ENCODE results near the gene MT1F.
A peak's percentile ranks its signal among the peaks of the same experiment; 100 is the strongest.

The MT1F gene

DNA sequence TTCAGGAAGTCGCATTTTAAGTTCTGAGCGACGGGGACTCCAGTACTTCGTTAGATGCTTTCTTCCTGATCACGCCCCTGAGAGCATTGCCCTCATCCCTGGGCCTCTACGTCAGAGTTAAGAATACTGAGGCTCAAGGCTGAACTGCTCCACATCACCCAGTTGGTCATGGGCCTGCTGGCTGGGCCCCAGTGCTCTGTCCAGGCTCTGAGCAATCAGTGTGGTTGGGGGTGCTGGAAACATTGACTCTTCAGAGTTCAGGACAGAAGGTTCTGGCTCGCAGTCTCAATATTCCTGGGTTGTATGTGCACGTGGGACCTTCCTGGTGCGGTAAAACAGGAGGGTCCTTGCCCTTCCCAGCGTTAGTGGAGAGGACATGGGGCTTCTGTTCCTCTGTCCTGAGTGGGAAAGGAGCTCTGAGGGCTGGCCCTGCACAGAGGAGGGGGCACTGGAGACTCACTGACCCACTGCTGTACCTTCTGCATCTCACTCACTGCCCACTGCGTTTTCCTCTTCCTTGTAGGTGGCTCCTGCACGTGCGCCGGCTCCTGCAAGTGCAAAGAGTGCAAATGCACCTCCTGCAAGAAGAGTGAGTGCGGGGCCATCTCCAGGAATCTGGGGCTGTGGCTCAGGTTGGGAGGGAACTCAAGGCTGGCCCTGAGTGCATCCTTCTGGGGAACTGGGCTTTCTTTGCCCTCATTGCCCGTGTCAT, 31.7 kb upstream of the MT1F start:
- DNase-seq (ENCODE audit: low read depth) = peak; percentile 84

DNA sequence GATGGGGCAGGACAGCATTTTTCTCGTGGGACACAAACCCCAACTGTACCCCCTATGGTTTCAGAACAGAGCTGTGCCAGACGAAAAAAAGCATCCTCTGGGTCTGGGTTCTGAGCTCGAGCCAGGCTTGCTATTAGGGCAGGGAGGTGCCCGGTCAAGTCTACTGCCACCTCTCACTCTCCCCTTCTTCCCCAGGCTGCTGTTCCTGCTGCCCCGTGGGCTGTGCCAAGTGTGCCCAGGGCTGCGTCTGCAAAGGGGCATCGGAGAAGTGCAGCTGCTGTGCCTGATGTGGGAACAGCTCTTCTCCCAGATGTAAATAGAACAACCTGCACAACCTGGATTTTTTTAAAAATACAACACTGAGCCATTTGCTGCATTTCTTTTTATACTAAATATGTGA, 31.1 kb upstream of the MT1F start:
- no peak for DNase-seq (ENCODE audit: low read depth)

DNA sequence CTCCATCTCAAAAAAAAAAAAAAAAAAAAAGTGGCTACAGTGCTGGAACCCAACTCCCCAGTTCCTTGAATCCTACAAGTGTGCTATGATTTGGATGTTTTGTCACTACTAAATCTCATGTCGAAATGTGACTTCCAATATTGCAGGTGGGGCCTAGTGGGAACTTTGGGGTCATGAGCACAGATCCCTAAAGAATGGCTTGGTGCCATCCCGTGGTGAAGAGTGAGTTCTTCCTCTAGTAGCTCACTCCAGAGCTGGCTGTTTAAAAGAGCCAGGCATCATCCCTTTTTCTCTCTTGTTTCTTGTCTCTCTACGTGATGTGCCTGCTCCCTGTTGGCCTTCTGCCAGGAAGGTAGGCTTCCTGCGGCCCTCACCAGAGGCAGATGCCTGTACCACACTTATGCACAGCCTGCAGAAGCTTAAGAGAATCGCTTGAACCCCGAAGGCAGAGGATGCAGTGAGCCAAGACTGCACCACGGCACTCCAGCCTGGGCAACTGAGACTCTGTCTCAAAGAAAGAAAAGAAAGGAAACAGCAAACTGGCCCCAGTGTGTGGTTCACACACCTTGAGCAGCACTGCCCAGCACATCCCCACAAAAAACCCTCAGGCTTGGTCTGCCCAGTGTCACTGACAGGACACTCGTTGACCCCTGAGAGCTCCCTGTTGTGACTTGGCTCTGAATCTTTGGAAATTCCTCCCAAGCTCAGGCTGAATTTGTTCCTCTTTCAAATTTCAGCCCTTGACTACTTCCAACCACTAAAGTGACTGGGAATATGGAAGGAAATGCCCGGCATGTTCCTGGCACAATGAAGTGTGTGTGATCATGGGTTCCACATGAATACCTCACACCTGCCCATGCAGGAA, 29.0 kb upstream of the MT1F start:
- no peak for DNase-seq (ENCODE audit: low read depth)

DNA sequence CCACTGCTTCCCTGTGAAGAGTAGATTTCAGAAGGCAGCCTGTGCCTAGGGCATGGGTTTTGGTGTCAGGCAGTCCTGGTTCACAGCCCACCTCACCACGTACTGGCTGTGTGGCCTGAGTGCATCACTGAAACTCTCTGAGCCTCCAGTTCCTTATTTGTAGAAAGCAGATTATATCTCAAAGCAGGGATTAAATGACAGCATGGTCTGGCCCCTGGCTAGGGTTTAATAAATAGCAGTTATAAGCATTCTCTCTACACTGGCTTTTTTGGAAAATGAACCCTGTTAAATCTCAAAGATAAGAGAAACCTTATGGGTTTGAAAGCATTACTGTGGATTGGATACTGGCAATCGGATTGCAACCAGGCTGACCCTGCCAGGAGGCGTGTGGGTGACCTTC, 28.2 kb upstream of the MT1F start:
- no peak for DNase-seq (ENCODE audit: low read depth)

DNA sequence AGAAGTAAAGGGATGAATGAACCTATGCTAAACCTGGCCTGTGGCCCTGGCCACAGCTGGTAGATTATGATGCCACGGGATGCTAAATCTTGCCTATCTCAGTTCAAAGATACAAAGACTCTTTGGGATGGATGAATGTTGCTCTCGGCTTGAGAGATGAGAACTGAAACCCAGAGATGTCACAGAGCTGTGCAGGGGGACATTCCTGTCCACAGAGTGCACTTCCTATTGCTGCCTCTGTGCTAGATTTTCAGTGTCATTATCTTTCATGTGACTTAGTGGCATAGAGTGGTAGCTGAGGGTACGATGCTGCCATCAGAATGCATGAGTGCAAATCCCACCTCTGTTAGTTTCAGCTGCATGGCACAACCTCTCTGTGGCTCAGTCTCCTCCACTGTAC, 27.6 kb upstream of the MT1F start:
- no peak for DNase-seq (ENCODE audit: low read depth)

DNA sequence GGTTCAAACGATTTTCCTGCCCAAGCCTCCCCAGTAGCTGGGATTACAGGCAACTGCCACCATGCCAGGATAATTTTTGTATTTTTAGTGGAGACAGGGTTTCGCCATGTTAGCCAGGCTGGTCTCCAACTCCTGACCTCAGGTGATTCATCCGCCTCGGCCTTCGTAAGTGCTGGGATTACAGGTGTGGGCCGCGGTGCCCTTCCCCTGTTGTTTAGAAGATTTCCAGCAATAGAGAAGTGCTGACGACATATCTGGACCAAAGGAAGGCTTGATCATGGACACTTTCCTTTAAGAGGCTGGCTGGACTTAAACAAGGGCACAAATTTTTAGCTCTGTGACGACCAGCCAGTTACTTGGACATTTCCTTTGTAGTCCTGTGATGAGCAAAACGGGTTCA, 26.6 kb upstream of the MT1F start:
- no peak for DNase-seq (ENCODE audit: low read depth)

DNA sequence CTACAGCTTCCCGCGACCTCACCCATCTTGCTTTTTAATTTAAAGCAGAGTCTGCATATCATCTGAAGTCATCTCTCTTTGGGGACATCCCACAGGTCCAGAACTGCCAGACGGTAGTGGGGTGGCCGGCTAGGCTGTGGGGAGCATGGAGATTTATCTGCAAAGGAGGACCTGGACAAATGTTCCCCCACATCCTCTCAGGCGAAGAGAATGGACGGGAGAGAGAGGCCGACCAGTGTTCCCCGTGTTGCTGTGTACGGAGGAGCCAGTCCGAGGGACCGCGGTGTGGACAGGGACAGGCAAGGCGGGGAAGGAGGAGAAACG, 26.0 kb upstream of the MT1F start:
- no peak for DNase-seq (ENCODE audit: low read depth)

DNA sequence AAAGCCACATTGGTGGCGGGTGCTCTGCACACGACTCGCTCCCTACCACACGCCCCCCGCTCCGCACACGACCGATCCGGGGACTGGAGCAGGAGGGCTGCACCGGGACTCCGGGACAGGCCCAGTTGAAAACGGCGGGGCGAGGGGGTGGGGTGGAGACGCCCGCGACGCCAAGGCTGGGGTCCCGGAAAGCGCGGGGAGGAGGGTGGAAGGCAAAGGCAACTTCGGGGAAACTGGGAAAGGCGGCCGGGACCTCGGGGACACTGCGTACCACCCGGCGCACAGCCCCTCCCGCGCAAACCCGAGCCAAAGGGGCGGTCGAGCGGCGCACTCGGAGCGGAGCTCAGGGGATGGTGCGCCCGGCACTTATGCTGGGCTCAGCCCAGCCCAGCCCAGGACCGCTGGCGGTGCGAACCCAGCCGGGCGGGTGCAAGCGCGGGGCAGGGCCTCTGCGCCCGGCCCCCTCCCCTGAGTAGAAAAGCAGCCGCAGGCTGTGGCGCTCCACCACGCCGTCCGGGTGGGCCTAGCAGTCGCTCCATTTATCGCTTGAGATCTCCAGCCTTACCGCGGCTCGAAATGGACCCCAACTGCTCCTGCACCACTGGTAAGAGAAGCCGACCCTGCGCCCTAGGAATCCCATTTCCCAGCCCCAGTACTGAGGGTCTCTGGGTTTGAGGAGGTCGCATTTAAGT, 25.5 kb upstream of the MT1F start, which contains the start of gene MT1M:
TSS of gene MT1M (plus strand) at position 504 of the 692 bp plus-strand sequence. CDS start at position 577, 73 bp downstream.
- DNase-seq (ENCODE audit: low read depth) = no peak

DNA sequence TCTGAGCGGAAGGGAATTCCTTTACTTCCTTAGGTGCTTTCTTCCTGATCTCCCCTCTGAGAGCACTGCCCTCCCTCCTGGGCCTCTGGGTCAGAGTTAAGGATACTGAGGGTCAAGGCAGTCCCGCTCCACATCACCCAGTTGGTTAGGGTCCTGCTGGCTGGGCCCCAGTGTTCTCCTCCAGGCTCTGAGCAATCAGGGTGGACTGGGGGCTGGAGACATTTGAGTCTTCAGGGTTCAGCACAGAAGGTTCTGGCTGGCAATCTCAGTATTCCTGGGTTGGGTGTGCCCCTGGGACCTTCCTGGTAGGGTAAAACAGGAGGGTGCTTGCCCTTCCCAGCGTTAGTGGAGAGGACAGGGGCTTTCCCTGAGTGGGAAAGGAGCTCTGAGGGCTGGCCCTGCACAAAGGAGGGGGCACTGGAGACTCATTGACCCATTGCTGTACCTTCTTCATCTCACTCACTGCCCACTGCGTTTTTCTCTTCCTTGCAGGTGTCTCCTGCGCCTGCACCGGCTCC, 24.9 kb upstream of the MT1F start:
- DNase-seq (ENCODE audit: low read depth) = no peak

DNA sequence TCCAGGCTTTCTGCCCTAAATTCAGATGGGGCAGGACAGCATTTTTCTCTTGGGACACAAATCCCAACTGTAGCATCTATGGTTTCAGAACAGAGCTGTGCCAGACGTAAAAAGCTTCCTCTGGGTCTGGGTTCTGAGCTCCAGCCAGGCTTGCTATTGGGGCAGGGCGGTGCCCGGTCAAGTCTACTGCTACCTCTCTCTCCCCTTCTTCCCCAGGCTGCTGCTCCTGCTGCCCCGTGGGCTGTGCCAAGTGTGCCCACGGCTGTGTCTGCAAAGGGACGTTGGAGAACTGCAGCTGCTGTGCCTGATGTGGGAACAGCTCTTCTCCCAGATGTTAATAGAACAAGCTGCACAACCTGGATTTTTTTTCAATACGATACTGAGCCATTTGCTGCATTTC, 24.2 kb upstream of the MT1F start:
- no peak for DNase-seq (ENCODE audit: low read depth)

DNA sequence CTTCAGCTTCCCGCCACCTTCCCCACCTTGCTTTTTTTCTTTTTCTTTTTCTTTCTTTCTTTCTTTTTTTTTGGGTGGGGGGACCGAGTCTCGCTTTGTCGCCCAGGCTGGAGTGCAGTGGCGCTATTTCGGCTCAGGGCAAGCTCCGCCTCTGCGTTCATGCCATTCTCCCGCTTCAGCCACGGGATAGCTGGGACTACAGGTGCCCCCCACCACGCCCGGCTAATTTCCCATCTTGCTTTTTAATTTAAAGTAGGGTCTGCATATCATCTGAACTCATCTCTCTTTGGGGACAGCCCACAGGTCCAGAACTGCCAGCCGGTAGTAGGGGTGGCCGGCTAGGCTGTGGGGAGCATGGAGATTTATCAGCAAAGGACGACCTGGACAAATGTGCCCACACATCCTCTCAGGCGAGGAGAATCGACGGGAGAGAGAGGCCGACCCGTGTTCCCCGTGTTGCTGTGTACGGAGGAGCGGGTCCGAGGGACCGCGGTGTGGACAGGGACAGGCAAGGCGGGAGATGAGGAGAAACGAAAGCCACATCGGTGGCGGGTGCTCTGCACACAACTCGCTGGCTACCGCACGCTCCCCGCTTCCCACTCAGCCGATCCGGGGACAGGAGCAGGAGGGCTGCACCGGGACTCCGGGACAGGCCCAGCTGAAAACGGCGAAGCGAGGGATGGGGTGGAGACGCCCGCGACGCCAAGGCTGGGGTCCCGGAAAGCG, 22.9 kb upstream of the MT1F start:
- DNase-seq (ENCODE audit: low read depth) = no peak

DNA sequence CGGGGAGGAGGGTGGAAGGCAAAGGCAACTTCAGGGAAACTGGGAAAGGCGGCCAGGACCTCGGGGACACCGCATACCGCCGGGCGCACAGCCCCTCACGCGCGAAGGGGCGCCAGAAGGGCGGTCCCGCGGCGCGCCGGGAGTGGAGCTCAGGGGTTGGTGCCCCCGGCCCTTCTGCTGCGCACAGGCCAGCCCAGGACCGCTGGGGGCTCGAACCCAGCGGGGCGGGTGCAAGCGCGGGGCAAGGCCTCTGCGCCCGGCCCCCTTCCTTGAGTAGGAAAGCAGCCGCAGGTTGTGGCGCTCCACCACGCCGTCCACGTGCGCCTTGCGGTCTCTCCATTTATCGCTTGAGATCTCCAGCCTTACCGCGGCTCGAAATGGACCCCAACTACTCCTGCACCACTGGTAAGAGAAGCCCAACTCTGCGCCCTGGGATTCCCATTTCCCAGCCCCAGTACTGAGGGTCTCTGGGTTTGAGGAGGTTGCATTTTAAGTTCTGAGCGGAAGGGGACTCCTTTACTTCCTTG, 22.3 kb upstream of the MT1F start:
- DNase-seq (ENCODE audit: low read depth) = no peak

DNA sequence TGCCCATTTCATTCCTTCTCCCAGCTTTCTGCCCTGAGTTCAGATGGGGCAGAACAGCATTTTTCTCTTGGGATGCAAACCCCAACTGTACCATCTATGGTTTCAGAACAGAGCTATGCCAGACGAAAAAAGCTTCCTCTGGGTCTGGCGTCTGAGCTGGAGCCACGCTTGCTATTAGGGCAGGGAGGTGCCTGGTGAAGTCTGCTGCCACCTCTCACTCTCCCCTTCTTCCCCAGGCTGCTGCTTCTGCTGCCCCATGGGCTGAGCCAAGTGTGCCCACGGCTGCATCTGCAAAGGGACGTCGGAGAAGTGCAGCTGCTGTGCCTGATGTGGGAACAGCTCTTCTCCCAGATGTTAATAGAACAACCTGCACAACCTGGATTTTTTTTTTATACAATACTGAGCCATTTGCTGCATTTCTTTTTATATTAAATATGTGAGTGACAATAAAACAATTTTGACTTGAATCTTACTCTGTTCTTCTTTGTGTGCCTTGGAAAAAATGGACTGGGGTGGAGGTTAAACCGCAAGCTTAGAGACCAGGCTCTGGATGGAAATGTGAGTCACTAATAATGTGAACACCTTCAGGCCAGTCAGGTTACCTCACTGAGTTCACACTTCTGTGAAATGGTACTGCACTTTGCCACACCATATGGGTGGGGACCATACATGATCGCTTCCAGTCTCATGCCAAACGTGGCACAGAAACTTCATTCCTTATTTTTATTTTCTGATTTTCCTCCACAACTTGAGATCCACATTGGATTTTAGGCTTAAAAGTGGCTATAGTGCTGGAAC, 20.9 kb upstream of the MT1F start:
- DNase-seq (ENCODE audit: low read depth) = no peak

DNA sequence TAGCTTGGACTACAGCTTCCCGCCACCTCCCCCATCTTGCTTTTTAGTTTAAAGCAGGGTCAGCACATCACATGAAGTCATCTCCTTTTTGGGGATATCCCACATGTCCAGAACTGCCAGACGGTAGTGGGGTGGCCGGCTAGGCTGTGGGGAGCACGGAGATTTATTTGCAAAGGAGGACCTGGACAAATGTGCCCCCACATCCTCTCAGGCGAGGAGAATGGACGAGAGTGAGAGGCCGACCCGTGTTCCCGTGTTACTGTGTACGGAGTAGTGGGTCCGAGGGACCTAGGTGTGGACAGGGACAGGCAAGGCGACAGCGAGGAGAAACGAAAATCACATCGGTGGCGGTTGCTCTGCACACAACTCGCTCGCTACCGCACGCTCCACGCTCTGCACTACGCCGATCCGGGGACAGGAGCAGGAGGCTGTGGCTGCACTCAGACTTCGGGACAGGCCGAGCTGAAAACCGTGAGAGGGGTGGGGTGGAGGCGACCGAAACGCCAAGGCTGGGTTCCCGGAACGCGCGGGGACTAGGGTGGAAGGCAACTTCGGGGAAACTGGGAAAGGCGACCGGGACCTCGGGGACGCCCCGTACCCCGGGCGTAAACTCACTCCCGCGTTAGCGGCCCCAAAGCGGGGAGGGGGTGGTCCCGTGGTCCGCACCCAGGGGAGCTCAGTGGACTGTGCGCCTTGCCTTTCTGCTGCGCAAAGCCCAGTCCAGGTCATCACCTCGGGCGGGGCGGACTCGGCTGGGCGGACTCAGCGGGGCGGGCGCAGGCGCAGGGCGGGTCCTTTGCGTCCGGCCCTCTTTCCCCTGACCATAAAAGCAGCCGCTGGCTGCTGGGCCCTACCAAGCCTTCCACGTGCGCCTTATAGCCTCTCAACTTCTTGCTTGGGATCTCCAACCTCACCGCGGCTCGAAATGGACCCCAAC, 19.7 kb upstream of the MT1F start, which contains the start of gene MT1A:
TSS of gene MT1A (plus strand) at position 853 of the 937 bp plus-strand sequence. CDS start at position 926, 73 bp downstream.
- DNase-seq (ENCODE audit: low read depth) = peak; percentile 21

DNA sequence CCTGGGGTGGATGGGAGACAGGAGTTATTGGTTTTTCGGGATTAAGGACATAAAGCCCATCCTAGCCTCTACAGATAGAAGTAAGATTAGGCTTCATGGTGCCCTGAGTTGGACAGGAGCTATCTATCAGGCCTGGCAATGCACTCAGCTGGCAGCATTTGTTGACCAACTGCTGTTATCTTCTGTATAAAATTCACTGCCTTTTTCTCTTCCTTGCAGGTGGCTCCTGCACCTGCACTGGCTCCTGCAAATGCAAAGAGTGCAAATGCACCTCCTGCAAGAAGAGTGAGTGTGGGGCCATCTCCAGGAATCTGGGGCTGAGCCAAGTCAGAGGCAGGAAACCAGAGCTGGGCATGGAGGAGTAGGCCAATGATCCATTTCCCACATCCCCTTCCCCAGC, 18.7 kb upstream of the MT1F start:
- no peak for DNase-seq (ENCODE audit: low read depth)

DNA sequence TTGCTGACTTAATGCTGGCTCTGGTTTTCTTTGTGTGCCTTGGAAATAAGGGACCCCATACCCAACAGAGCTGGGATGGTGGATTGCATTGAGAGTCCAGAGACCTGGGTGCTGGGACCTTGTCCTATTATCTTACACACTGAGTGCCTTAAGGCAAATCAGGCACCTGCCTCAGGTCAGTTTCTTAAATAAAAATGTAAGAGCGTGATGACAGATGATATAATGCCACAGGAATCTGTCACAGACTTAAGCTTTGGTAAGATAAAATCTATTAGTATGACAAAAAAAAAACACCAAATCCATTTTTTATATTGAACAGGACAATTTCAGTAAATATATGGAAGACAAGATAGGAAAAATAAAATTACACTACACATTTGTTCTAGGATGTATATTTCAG, 17.7 kb upstream of the MT1F start:
- no peak for DNase-seq (ENCODE audit: low read depth)

DNA sequence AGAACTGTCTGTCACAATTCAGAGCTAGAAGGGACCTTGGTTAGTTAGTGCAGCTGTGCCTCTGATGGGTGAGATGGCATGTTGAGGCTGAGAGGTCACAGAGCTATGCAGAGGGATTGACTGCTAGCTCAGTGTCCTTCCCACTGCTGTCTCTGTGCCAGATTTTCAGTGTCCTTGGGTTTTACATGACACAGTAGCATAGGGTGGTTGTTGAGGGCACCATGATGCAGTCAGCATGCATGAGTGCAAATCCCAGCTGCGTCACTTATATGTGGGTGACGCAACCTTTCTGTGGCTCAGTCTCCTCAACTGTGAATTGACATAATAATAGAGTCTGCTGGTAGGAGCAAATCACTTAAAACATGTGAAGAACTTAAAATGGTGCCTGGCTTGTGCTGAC, 16.6 kb upstream of the MT1F start:
- DNase-seq (ENCODE audit: low read depth) = no peak

DNA sequence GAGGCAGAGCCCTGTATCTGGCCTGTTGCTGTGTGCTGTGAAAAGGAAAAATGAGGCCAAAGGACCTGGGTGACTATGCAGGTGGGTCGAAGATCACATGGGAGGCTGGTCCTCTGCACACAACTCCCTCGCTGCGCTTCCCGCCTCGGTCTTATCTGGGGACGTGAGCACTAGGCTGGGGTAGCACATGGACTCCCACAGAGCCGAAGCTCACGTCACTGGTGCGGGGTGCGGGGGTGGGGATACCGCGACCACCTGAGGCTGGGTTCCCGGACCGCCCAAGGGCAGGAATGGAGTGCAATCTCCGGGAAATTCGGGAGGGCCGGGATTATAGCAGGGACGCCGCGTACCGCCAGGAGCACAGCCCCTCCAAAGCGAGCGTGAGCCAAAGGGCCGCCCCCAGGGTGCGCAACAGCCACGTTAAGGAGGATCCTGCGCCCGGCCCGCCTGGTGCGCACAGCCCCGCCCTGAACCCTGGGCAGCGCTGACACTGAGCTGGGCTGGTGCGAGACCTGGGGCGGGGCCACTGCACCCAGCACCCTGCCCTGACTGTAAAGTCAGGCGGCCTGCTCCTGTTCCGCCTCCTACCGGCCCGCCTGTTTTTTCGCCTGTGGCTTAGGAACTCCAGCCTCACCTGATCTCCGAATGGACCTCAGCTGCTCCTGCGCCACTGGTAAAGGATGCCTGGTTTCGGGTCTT, 14.5 kb upstream of the MT1F start:
- peak; percentile 10 for DNase-seq (ENCODE audit: low read depth)

DNA sequence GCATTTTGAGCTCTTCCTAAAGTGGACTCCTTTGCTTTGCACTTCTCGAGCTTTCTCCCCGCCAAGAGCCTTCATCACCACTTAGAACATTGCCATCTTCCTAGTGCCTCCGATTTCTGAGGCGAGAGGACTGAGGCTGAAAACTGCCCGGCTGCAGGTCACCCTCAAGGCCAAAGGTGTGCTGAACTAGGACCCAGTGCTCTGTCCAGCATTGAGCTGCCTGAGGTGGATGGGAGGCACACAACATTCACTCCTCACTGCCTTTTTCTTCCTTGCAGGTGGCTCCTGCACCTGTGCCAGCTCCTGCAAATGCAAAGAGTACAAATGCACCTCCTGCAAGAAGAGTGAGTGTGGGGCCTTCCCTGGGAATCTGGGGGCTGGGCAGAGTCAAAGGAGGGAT, 13.9 kb upstream of the MT1F start:
- DNase-seq (ENCODE audit: low read depth) = no peak

Measured in fibroblast of the conjunctiva (primary cell).